Endothelial cell of umbilical vein (primary cell): Measurements from ENCODE around the gene ZSCAN16. TPM values are rescaled to one million over a fixed set of nuclear protein-coding genes. Genes with fewer than 3 reads are reported as not detected.

Source experiments
- BruUV-seq: library from RNA; stranded (reverse); fragments of 400-500 nt; replicated peaks from 2 replicates; lab custom pipeline; 2021; lab: Mats Ljungman, UMichigan
- CTCF ChIA-PET: fragments of 300-600, 350-600 bp; sonication (Branson Sonifier 250); formaldehyde crosslinking; loops from one replicate; lab custom pipeline; 2021; ENCODE audit warnings: antibody characterized with exemption, inconsistent platforms; lab: Charles Lee
- POLR2A ChIA-PET: fragments of 300-600, 350-600 bp; sonication (Branson Sonifier 250); formaldehyde crosslinking; loops from one replicate; lab custom pipeline; 2021; ENCODE audit warnings: antibody characterized with exemption, inconsistent platforms; lab: Charles Lee
- DNase-seq: peaks from one replicate; pipeline ENCODE4 v3.0.0-alpha.2; 2011; ENCODE audit warnings: low read depth, low spot score
- FAIRE-seq: peaks from 2 replicates; lab custom pipeline; 2011; peaks lifted over from hg19 to GRCh38; lab: Jason Lieb, UNC
- H2AFZ ChIP-seq: 2 replicates; pipeline ENCODE4 v1.6.0; 2012; ENCODE audit warnings: low read depth, low read length, control low read depth, inconsistent platforms
- H3K27ac ChIP-seq: 2 replicates; pipeline ENCODE4 v1.5.1; 2011; ENCODE audit warnings: low read depth, mild to moderate bottlenecking, control low read depth, low read length, moderate library complexity; ENCODE audit not compliant: insufficient read depth
- H3K27me3 ChIP-seq, 2 experiments: 2 replicates each; pipeline versions ENCODE4 v1.6.0 to v1.6.1; 2011; ENCODE audit warnings: low read length in 2 of 2, mixed read lengths in 1 of 2; ENCODE audit not compliant: control insufficient read depth in 2 of 2, insufficient read depth in 2 of 2
- H3K36me3 ChIP-seq, 2 experiments: 2 replicates in 1 of 2; 3 replicates in 1 of 2; pipeline ENCODE4 v1.5.1; 2011; ENCODE audit warnings: low read length in 2 of 2, mild to moderate bottlenecking in 1 of 2, moderate library complexity in 1 of 2; ENCODE audit not compliant: control insufficient read depth in 2 of 2, insufficient read depth in 2 of 2; ENCODE audit errors: extremely low read depth in 1 of 2
- H3K4me1 ChIP-seq: 3 replicates; pipeline ENCODE4 v1.5.1; 2011; ENCODE audit warnings: mild to moderate bottlenecking, low read length; ENCODE audit not compliant: control insufficient read depth, insufficient read depth; ENCODE audit errors: extremely low read depth
- H3K4me2 ChIP-seq: 2 replicates; pipeline ENCODE4 v1.6.1; 2011; ENCODE audit warnings: low read length, control low read depth, mixed read lengths; ENCODE audit not compliant: insufficient read depth
- H3K4me3 ChIP-seq, 3 experiments: fragments of 200-600 bp in 1 of 3; sonication (generic), shearing (Covaris generic) in 1 of 3; replicated peaks in 1 of 3; 2 replicates each; pipeline ENCODE4 v1.5.1; 2011 to 2016; ENCODE audit warnings: control low read depth in 3 of 3, low read length in 3 of 3, mild to moderate bottlenecking in 2 of 3, inconsistent platforms in 1 of 3, low read depth in 1 of 3, moderate library complexity in 1 of 3; ENCODE audit not compliant: insufficient read depth in 1 of 3
- H3K79me2 ChIP-seq: 2 replicates; pipeline ENCODE4 v1.6.0; 2012; ENCODE audit warnings: low read length, inconsistent platforms; ENCODE audit not compliant: control insufficient read depth, insufficient read depth
- H3K9ac ChIP-seq: replicated peaks from 2 replicates; pipeline ENCODE3; 2011; ENCODE audit warnings: low read length, control low read depth; ENCODE audit not compliant: insufficient read depth; ENCODE audit errors: extremely low read depth
- H3K9me1 ChIP-seq: replicated peaks from 3 replicates; pipeline ENCODE4 v1.6.0; 2011; ENCODE audit warnings: mild to moderate bottlenecking, low read length; ENCODE audit not compliant: control insufficient read depth, insufficient read depth; ENCODE audit errors: extremely low read depth
- H3K9me3 ChIP-seq: replicated peaks from 2 replicates; pipeline ENCODE4 v1.5.1; 2012; ENCODE audit warnings: low read length, inconsistent platforms; ENCODE audit not compliant: control insufficient read depth, insufficient read depth
- H4K20me1 ChIP-seq: replicated peaks from 2 replicates; pipeline ENCODE3; 2011; ENCODE audit warnings: mild to moderate bottlenecking, low read length; ENCODE audit not compliant: control insufficient read depth, insufficient read depth; ENCODE audit errors: extremely low read depth
- CTCF ChIP-seq, 2 donors: IDR thresholded peaks; 1 replicate in 1 of 2; 2 replicates in 1 of 2; pipeline ENCODE4 v1.5.1; 2011; ENCODE audit warnings: low read length in 2 of 2, mild to moderate bottlenecking in 2 of 2, moderate library complexity in 2 of 2, control low read depth in 1 of 2, inconsistent platforms in 1 of 2, low read depth in 1 of 2; ENCODE audit not compliant: insufficient read depth in 1 of 2; ENCODE audit errors: extremely low read depth in 1 of 2
- EZH2 ChIP-seq: IDR thresholded peaks from 2 replicates; pipeline ENCODE4 v1.6.1; 2012; ENCODE audit warnings: borderline replicate concordance, low read depth, mild to moderate bottlenecking, moderate library complexity, low read length, inconsistent platforms; ENCODE audit not compliant: severe bottlenecking
- FOS ChIP-seq: IDR thresholded peaks from 2 replicates; pipeline ENCODE4 v1.6.1; 2011; ENCODE audit warnings: mild to moderate bottlenecking, low read length, moderate library complexity, borderline replicate concordance; ENCODE audit not compliant: insufficient read depth
- GATA2 ChIP-seq: IDR thresholded peaks from 2 replicates; pipeline ENCODE4 v1.7.0; 2011; ENCODE audit warnings: low read depth, mild to moderate bottlenecking, moderate library complexity, mixed read lengths, low read length; ENCODE audit not compliant: insufficient read length, insufficient read depth
- JUN ChIP-seq: IDR thresholded peaks from 2 replicates; pipeline ENCODE4 v1.6.1; 2011; ENCODE audit warnings: borderline replicate concordance, low read depth; ENCODE audit not compliant: insufficient read length, insufficient read depth
- MAX ChIP-seq: IDR thresholded peaks from 2 replicates; pipeline ENCODE4 v1.6.1; 2011; ENCODE audit not compliant: insufficient read depth, insufficient read length
- MYC ChIP-seq: IDR thresholded peaks from one replicate; pipeline ENCODE4 v1.6.1; 2011; ENCODE audit warnings: mild to moderate bottlenecking, low read depth, low read length
- POLR2A ChIP-seq: IDR thresholded peaks from 2 replicates; pipeline ENCODE4 v1.6.1; 2012; ENCODE audit warnings: low read depth, mild to moderate bottlenecking, control low read depth, low read length
- POLR2AphosphoS5 ChIP-seq: IDR thresholded peaks from 2 replicates; pipeline ENCODE4 v1.6.1; 2012; ENCODE audit warnings: low read depth, mild to moderate bottlenecking, control low read depth, low read length, moderate library complexity; ENCODE audit not compliant: insufficient read depth
- dilution Hi-C: fragments of 300-500 bp; cut with MboI; formaldehyde crosslinking; loops from one replicate; pipeline ENCODE4 v1.15.0; 2019; ENCODE audit warnings: low sequenced_read_pairs; ENCODE audit not compliant: extremely low pct_ligation_motif_present
- intact Hi-C: fragments of 100-400 bp; cut with micrococcal nuclease; formaldehyde crosslinking; loops from one replicate; pipeline ENCODE4 v1.10.0; 2022
- polyA plus RNA-seq, 4 experiments: library from polyadenylated mRNA; depleted of rRNA in 3 of 4; stranded (reverse) in 3 of 4; unstranded in 1 of 4; fragments of >200 nt; gene quantifications; 2 replicates each; pipeline versions ENCODE4 v1.2.1 to v1.2.3, GENCODE V29; 2011 to 2012; ENCODE audit warnings: missing spikeins in 1 of 4
- total RNA-seq: library from RNA; stranded (reverse); gene quantifications from 2 replicates; pipeline ENCODE4 v1.2.3, GENCODE V29; 2021

ZSCAN16 gene
- total and polyA plus RNA-seq, 2 donors (not counting 3 experiments of a cell fraction or from before 2014, with no cell fraction given): 4.9 to 7.7 TPM

GRCh38 chr6:28078050-28078449 lies 46.4 kb upstream of the ZSCAN16 start:
- CTCF ChIA-PET: no interaction called here
- no peak for FAIRE-seq
- dilution Hi-C loops: no loop called here

More at GRCh38 chr6:28078050-28078449, 46.4 kb upstream of the ZSCAN16 start:
- Histone ChIP-seq H3K9me3 (no peaks in the 10 kb centered on the region), H3K4me3 (no peak overlapping the region), H3K27ac (no peak overlapping the region), H3K9ac (no peak overlapping the region), H3K79me2 (no peaks in the 10 kb centered on the region), H3K4me1 (peaks cover 9% of the 10 kb centered on the region), H3K36me3 (no peaks in the 10 kb centered on the region), H3K27me3 (no peaks in the 10 kb centered on the region), H4K20me1 (no peaks in the 10 kb centered on the region), H3K4me2 (no peak overlapping the region), H3K9me1 (no peaks in the 10 kb centered on the region), H2AFZ (no peak overlapping the region)
- TF ChIP-seq MAX (no peak), EZH2 (no peak), FOS (no peak), POLR2AphosphoS5 (no peak), POLR2A (no peak), MYC (no peak), CTCF (IDR thresholded peaks at IDR 0.05; ENCODE audit: extremely low read depth in 1 of 2, insufficient read depth in 1 of 2, low read depth in 1 of 2, low read length in 2 of 2) (no peak), GATA2 (no peak), JUN (no peak)
- no TSS peak for BruUV-seq
- intact Hi-C loops: no loop called here
- no peak for DNase-seq
- POLR2A ChIA-PET: no interaction called here
